GM18519 (cell line): ENCODE measurements around the gene CFAP97D2.
"Not testable (repeated sequence)": the region's sequence is repeated elsewhere in the genome, so short reads cannot be mapped to it uniquely, and the experiment has no call there.

ENCODE experiments used
- ATAC-seq: cut with Tn5 transposase; IDR thresholded peaks from one replicate; pipeline ENCODE4 v1.9.1; 2021; ENCODE audit warnings: mild to moderate bottlenecking, moderate library complexity; ENCODE audit not compliant: unreplicated experiment, low FRiP score

CFAP97D2 gene

GRCh38 chr13:114155926-114156883 lies 22.9 kb upstream of the CFAP97D2 start:
- no peak for ATAC-seq

- ATAC-seq: no peak
These were observed 21.1 kb upstream of the CFAP97D2 start for GRCh38 chr13:114157869-114158495.

GRCh38 chr13:114158869-114159666 lies 20.0 kb upstream of the CFAP97D2 start:
- not testable (repeated sequence) for ATAC-seq

- ATAC-seq: no peak
These were observed 18.0 kb upstream of the CFAP97D2 start for GRCh38 chr13:114161028-114161556.

DNA sequence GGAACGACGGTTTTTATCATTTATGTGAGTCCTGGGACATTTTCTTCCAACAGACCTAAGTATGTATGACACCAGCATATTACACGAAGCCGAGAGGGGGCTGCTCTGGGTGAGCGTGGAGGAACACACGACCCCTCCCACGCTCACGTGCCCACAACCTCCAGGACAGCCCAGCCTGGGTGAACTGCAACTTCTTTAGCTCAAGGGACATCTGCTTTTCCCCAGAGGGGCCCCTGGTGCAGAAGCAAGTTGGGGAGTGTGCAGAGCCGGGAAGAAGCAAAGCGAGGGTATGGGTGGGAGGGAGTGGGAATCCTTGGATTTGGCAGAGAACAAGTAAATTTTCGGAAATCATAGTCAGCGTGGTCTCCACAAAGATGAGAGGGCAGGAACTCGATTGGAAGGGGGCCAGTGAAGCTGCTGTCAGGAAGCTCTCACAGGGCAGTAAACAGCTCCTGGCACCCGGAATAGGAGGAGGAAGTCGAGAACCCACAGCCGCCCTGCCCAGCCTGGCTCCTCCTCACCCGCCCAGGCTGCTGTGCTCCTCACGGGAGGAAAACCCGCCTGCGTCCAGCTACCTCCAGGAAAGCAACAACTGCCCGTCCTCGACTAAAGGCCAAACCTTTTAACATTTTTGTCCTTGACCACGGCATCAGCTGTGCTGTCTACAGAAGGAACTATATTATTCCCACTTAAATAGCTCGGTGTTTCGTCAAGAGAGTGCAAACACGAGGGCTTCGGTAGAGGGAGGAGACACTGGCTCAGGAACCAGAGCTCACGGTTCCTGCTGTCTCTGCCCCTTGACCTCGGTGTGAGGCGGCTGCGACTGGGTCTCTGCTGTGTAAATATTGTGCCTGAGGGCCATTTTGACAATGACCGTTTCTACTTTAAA lies 17.2 kb upstream of the CFAP97D2 start:
- ATAC-seq: no peak

- ATAC-seq: no peak
These were observed 16.5 kb upstream of the CFAP97D2 start for GRCh38 chr13:114162533-114162922.

DNA sequence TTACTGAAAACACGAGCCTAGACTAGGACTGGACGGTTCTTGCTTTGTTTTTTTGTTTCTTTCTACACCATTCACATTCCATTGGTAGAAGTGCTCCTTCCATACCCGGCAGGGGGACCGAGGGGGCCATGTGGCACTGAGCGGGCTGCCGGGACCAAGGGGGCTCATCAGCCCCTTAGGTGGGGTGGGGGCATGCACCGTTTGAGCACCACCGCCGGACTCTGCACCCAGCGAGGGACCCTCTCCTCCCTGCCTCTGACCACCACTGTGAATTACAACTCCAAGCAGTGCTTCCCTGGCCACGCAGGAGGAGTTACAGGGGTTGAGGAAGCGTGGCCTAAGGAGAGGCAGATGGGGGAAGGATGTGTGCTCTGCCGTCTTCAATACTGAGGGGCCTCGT lies 15.0 kb upstream of the CFAP97D2 start:
- no peak for ATAC-seq

DNA sequence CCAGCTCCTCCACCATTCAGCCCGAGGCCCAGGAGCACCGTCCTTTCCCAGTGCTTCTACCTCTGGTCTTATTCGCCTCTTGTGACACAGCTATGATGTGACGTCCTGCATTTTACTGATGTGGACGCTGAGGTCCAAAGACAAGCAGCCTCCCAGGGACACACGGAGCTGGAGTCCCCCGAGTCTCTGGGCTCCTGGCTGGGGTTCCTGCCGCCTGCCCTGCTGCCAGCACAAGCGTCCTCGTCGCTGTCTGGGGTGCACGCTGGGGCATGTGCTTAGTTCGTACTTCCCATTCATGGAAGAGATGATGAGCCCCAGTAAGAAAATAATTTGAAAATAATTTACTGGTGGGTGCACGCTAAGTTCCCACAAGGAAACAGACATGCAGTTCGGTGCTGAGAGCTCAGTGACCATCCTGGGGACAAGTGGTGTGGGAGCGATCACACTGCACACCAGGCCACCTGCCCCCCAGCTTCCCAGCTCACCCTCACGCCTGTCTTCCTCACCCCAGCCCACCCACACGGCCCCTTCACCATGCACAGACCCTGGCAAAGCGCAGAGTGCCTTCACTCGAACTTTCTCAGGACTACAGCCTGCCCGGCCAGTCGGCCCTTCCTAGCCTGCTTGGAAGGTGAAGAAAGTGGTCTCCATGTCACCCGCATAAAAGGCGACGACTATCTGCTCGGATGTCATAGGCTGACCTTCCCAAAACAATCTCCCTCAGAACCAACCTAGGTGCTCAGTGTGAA lies 14.2 kb upstream of the CFAP97D2 start:
- no peak for ATAC-seq

GRCh38 chr13:114166381-114167131 lies 12.5 kb upstream of the CFAP97D2 start:
- no peak for ATAC-seq

- no peak for ATAC-seq
These were observed 11.6 kb upstream of the CFAP97D2 start for GRCh38 chr13:114167426-114167825.

DNA sequence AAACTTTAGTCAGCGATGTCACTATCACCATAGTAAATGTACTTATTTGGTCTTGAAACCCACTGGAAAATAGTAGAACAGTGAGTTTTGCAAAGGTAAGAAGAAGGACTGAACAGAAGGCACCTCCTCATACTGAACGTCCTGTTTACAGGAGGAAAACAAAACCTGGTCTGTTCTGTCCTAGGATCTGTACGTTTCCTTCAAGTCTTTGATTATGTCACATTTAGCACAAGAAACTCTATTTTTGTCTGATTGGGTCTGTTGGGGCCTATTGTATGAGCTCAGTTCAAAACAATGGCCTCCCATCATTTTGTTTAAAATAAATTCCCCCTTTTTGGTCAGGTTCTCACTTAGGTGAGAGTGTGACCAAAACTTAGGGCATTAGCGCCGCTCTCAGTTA lies 11.2 kb upstream of the CFAP97D2 start:
- no peak for ATAC-seq

DNA sequence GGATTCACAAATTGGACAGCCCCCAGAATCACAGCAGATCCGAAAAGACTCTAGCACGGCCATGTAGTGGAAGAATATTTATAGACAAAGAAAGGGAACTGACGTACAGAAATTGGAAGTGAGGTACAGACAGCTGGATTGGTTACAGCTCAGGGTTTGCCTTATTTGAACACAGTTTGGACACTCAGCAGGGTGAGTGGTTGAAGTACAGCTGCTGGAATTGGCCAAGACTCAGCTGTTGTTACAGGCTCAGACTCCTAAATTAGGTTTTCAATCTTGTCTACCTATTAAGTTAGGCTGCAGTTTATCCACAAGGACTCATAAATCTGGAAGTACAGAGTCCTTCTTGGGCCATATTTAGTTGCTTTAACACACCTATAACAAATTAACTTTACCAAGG lies 5.8 kb upstream of the CFAP97D2 start:
- no peak for ATAC-seq

DNA sequence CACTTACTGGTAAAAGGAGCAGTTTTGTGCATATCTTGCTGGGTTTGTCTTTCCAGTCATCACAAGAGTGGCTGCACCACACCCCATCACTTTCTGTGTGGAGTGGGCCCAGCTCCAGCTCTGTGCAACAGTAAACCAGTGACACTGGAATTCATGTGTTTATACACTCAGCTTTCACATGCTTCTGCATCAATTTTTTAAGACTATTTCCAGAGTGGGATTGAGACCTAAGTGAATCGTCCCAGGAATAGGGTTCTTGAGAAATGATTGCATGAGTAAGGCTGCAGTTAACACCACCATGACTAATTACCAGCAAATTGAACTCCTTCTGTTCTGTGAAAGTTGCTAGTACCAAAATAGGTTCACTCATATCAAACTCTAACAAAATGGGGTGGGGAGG lies 5.3 kb upstream of the CFAP97D2 start:
- ATAC-seq: no peak

DNA sequence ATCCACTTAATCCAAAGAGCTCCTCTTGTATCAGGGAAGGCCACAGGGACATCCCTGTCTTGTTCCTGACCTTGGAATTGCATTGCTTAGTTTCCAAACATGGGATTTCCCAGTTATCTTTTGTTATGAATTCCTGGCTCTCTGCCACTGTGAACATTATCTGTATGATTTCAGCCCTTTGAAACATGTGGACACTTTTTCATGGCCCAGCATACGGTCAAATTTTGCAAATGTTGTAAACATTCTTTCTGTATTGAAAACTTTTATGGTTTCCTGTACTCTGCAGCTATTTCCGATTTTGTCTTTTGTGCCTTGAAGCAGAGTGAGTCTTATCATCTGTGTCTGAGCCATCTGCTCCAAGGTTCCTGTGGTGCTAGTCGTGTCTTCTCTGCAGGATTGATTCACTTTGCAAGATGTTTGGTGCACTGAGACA lies 4.5 kb upstream of the CFAP97D2 start:
- ATAC-seq: no peak

DNA sequence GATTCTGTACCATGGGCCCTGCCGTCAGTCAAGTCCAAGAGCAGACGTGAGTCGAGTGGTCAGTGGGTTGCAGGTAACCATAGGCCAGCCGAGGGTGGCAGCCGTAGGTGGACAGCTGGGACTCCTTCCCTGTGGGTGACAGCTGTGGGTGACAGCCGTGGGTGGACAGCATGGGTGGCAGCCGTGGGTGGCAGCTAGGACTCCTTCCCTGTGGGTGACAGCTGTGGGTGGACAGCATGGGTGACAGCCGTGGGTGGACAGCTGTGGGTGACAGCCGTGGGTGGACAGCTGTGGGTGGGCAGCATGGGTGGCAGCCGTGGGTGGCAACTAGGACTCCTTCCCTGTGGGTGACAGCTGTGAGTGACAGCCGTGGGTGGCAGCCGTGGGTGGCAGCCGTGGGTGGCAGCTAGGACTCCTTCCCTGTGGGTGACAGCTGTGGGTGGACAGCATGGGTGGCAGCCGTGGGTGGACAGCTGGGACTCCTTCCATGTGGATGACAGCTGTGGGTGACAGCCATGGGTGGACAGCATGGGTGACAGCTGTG lies 2.6 kb upstream of the CFAP97D2 start:
- ATAC-seq: not testable (repeated sequence)

DNA sequence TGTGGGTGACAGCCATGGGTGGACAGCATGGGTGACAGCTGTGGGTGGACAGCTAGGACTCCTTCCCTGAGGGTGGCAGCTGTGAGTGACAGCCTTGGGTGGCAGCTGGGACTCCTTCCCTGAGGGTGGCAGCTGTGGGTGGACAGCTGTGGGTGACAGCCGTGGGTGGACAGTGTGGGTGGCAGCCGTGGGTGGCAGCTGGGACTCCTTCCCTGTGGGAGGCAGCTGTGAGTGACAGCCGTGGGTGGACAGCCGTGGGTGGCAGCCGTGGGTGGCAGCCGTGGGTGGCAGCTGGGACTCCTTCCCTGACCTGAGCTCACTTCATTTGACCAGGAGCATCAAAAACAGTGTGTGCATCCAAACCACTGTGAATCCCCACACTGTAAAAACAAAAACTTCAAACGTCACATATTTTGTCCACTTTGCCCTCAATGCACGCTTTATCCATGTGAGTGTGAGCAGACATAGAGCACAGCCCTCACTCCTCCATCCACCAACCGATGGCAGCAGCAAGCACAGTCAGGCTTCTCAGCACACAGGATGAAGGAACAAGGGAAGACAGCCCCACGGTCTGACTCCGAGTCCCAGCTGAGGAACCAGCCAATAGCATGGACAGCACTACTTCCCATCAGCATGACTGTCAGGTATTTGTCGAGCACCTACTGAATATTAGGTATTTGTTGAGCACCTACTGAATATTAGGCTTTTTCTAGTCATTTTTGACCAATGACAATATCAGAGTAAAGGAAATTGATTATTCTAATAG lies 1.6 kb upstream of the CFAP97D2 start:
- no peak for ATAC-seq

DNA sequence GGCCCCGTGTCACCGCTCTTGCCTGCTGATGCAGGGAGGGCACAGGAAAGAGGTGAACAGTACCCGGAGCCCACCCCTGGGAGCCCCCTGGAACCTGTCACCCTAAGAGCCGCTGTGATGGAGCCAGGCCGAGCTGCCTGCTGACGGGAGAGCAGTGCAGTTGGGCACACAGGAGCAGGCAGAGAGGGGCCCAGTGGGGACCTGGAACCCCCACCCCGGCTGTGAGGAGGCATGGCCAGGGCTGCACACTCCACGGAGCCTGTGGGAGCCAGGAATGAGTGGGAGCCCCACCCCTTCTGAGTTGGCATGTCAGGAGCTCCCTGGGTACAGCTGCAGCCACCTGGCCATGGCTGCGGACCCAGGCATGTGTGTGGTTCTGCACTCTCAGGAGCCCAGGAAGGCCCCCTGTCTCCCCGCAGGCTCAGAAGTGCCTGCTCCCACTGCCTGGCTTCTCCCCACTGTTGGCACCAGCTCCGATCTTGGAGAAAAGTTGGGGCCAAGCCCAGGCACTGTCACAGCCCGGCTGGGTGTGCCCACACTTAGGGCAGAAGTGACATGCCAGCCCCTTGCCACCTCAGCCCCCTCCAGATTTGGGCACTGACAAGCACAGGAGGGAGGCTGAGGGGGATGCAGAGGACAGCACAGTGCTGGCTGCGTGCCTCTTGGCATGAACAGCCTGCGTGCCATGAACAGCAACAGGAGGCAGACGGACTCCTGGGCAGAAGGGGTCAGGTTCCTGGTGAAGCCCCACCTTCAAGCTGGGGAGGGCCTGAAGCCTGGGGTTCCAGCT lies 6.3 kb downstream of the CFAP97D2 start:
- ATAC-seq: no peak
